ENCODE measurements around the gene SCGB1A1.

Gene SCGB1A1

DNA sequence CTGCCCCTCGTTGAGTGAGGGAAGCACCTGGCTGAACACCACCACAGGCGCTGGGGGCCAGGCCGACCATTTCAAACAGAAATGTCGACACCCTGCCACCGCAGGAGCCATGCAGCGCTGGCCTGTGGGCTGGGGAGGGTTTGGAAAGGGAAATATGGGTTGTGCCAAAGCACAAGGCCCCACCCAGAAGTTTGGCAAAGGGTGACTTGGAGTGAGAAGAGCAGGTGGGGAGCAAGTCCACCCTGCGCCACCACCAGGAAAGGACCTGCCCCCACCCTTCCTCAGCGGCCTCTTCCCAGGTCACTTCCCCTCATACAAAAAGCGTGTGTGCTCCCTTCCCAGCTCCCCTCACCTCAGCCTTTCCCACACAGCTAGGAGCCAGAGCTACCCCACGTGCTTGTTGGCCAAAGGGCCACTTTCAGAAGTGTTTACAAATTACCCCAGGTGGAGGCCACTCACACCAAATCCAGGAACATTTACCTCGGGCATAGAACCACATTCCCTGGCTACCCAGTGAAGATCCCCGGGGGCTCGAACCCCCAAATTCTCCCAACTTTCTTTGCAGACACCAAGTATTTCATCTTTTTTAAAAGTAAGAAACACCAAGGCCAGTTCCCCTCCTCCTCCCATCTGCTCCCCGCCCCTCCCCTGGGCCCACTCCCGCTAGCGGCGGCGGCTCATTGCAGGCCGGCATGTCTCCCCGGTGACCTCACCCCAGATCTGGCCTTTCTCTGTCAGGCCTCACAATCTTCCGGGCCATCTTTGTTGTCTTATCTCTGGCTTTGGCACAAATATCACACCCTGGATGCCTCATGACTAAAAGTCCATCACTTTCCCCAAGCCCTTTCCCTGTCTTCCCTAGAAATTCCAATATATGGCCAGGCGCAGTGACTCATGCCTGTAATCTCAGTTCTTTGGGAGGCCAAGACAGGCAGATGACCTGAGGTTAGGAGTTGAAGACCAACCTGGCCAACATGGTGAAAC, 20.5 kb upstream of the SCGB1A1 start:
- no peak for DNase-seq (ENCODE audit: low read depth)

DNA sequence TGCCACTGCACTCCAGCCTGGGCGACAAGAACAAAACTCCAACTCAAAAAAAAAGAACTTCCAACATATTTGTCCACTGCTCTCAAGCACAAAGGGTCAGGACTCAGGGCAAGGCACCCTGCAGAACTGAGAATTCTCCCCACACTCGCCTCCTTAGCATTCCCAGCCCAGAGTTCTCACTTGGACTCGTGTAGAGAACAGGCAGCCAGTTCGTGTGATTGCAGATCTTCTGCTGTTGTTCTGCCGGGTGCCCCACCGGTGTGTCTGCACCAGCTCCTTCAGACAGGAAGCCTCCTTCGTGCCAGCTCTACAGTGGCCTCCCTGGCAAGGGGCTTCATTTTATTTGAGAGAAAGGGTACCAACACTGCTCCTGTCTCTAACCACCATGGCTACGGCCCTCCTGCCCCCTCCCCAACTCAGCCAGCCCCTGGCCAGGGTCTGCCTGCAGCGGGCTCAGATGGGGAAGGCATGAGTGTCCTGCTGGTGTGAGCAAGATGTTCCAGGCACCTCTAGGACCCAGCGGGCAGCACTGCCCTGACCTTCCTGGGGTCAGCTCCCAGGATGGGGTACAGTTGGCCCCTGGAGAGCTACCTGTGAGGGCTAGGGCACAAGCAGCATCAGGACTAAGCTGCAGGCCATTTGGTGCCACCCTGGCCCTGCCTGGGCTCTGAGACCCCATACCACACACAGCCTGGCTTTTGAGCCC, 19.5 kb upstream of the SCGB1A1 start:
- no peak for DNase-seq (ENCODE audit: low read depth)

GRCh38 chr11:62399878-62400266, 19.0 kb upstream of the SCGB1A1 start:
- DNase-seq (ENCODE audit: low read depth), result no peak

DNA sequence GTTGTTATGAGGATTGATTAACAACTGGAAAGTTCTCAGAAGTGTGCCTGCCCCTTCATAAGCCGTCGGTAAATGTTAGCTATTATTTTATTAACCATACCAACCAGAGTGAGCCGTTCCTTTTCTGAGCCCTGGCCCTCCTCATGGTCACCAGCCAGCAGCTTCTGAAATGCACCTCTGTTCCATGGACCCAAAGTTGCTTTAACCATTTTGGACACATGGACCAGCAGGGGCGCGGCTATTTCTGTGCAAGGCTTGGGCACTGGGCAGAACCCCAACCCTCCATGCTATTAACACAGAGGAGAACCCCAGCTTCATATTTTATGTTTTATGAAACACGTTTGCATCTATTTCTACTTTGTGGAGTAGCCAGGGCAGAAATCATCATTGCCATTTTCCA, 18.6 kb upstream of the SCGB1A1 start:
- DNase-seq (ENCODE audit: low read depth), result no peak

GRCh38 chr11:62400760-62401159, 18.1 kb upstream of the SCGB1A1 start:
- DNase-seq (ENCODE audit: low read depth), result no peak

- no peak for DNase-seq (ENCODE audit: low read depth)
Observed at GRCh38 chr11:62401356-62401755, 17.5 kb upstream of the SCGB1A1 start.

- no peak for DNase-seq (ENCODE audit: low read depth)
Observed at GRCh38 chr11:62401811-62402210, 17.0 kb upstream of the SCGB1A1 start.

- peak; percentile 18 for DNase-seq (ENCODE audit: low read depth)
Observed at GRCh38 chr11:62402226-62402959, 16.4 kb upstream of the SCGB1A1 start.

DNA sequence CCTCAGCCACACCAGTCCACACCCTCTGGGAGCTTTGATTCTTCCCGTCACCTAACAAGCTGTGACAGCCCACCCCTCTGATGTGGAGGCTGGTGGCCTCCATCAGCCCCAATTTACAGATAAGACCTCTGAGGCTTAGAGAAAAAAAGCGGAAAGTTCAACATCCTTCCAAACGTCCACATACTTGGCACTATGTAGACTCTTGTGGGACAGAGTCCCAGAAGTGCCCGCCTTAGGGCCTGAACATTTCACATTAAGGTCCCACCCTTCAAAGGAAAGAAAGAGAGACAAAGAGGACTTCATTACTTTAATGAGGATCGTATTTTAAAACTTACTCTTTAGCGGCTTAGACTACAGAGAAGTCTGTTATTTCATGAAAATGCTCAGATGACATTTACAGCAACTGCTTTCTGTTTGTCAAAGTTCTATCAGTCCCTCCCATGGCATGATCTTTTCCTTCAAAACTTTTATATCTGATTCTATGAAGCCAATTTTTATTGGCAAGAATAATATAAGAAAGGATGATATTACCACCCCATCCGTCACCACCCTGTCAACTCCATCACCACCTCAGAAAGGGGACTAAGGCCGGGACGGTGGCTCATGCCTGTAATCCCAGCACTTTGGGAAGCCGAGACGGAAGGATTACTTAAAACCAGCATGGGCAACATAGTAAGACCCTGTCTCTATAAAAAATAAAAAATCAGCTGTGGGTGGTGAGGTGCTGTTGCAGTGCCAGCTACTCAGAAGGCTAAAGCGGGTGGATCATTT, 15.7 kb upstream of the SCGB1A1 start:
- no peak for DNase-seq (ENCODE audit: low read depth)

GRCh38 chr11:62404435-62404834, 14.4 kb upstream of the SCGB1A1 start:
- no peak for DNase-seq (ENCODE audit: low read depth)

- DNase-seq (ENCODE audit: low read depth), result no peak
Observed at GRCh38 chr11:62404901-62405300, 13.9 kb upstream of the SCGB1A1 start.

DNA sequence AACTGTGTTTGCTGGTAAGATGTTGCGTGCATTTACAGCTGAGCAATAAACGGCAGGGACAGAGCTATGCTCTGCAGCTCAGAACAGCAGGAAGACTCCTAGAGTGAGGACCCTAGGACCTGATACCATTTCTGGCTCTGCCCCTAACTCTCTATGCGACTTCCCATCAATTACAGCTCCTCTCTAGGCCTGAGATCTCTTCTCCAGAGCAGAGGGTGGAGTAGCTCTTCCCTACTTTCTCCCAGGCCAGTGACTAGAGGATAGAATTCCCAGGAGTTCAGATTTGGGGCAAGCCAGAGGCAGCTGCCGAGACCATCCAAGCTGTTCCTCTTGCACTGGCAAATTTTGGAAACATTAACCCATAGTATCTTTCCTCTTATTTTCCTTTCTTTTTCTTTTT, 12.8 kb upstream of the SCGB1A1 start:
- no peak for DNase-seq (ENCODE audit: low read depth)

- no peak for DNase-seq (ENCODE audit: low read depth)
Observed at GRCh38 chr11:62409831-62410230, 9.0 kb upstream of the SCGB1A1 start.

GRCh38 chr11:62410972-62411371, 7.9 kb upstream of the SCGB1A1 start:
- DNase-seq (ENCODE audit: low read depth), result no peak

GRCh38 chr11:62411524-62411923, 7.3 kb upstream of the SCGB1A1 start:
- no peak for DNase-seq (ENCODE audit: low read depth)

DNA sequence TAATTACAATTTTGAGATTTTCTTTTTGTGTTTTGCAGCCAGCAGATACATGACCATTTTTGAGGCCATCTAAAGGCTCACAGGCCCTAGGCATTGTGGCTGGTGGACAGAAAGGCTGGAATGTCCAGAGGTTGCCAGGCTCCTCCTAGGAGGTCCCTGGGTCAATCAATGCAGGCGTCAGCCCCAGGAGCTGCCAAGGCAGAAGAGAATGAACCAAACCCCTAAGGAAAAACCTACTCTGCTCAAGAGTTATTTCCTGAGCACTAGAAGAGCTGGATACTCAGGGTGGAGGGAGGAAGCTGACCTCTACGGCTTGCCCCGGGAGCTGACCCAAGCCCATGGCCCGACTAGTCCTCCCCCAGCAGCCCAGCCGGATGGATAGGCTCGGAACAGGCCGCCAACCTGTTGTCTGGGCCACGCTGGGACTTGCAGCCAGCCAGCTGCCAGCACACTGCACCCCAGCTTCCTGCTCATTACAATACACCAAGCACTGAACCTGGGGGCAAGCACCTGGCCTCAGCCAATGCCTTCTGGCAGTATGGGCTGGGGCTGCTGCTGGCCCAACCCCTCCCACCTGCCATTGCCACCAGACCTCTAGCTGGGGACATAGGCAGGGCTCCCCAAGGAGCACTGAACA, 5.7 kb upstream of the SCGB1A1 start:
- no peak for DNase-seq (ENCODE audit: low read depth)

DNA sequence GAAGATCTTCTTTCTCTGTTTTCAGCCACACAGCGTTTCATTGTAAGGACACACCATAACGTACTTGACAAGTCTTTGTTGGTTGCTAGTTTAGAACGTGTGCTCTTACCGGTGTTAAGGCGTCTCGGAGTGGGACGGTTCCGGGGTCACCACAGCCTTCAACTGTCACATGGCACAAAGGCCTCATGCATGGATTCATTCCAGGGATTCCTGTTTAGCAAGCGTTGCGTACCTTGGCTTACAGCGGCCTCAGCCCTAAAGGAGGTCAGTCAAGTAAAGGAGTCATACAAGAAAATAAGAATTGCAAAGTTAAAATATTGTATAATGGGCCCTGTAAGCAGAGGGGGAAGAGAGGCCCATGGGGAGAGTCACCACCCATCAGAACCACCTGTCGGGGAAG, 2.2 kb upstream of the SCGB1A1 start:
- DNase-seq (ENCODE audit: low read depth), result no peak

GRCh38 chr11:62418136-62418535, 697 bp upstream of the SCGB1A1 start:
- no peak for DNase-seq (ENCODE audit: low read depth)

GRCh38 chr11:62419314-62419929, 589 bp downstream of the SCGB1A1 start:
- no peak for DNase-seq (ENCODE audit: low read depth)

DNA sequence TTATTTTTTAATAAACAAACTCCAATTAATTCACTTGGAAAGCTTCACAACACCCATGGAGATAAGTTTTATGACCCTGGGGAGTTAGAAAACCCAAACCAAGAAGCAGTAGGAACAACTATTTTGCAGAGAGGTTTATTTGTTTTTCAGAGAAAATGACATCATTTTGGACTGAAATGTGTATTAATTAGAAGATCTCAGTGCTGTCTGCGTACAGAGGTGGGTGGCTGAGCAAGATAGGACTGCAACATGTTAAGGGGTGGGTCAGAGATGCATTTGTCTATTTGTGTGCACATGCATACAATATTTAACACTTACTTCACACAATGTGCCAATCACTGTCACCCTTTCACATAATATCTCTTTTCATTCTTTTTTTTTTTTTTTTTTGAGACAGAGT, 1.1 kb downstream of the SCGB1A1 start:
- no peak for DNase-seq (ENCODE audit: low read depth)

- DNase-seq (ENCODE audit: low read depth), result no peak
Observed at GRCh38 chr11:62420882-62421281, 2.0 kb downstream of the SCGB1A1 start.

Data from activated T-helper 9 cell treated with anti-CD3 and anti-CD28 coated beads, Interleukin-2, amount 50 U/mL, for 16 hours (primary cell).